ENCODE results near the gene TPM1.

The TPM1 gene

DNA sequence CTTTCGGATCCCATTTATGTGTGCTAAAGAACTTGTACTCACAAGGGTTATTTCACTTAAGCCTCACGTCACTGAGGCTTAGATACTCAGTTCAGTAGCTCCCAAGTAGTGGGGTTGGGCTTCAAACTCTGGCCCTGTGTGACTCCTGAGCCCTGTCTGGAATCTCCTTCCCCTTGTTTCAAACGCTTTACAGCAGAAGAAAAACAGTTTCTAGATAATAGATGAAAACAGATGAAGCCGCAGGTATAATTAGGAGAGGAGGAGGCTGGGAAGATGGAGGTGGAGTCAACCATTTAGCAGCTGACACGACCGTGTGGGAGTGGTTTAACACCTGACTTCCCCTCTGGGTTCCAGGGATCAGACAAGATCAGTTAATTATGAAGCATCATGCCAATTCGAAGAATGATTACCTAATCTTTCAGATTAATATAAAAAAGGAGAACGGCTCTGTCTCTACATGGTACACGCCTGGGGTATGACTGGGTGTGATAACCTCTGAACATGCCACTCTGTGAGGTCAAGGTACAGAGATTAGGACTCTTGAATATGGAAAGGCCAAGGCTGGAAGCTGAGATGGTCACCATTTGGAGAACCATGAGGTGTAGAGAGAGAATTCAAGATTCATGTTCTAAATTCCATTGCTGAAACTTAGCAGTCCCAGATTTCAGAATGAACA, 31.1 kb downstream of the TPM1 start:
- no peak for DNase-seq (ENCODE audit: low read depth in 1 of 2, low spot score in 1 of 2)

DNA sequence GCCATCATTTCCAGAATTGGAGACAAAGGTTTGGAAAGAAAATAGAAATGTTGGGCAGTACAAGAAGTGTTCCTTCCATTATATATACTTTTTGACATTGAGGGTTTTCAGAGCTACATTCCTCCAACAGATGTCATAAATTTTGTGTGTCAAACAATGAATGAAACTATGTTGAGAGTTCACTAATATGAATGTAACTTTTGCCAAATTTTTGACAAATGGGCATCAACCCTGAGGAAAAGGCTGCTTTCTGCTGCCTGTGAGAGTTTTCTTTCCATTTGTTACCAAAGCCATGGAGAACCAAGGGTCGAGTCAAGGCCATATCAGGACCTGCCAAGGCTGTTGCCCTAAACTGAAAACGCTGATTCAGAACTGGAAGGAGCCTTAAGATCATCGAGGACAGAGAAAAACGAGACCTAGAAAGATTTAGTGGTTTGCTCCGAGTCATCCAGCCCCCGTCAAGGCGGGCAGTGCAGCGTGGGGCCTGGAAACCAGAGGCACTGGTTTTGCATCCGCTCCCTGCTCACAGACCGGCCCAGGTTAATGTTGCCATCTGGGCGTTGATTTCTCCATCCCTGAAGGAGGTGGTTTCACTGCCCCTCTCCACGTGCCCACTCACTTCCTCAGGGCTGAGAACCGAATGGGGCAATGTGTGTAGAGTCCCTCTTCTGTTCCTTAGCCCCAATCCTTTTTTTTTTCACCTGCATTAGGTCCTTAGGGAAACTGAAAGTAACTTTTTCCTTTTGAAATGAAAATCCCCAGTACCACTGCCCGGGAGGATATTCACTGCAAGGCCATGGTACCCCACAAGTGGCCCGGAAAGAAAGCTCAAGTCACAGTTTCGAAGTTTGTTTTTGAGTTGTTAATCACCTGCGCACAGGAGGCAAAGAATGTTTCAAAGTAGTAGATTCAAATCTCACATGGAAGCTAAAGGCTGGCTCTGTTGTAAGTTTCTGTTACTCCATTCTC, 32.8 kb downstream of the TPM1 start:
- DNase-seq (ENCODE audit: low read depth in 1 of 2, low spot score in 1 of 2): no peak

DNA sequence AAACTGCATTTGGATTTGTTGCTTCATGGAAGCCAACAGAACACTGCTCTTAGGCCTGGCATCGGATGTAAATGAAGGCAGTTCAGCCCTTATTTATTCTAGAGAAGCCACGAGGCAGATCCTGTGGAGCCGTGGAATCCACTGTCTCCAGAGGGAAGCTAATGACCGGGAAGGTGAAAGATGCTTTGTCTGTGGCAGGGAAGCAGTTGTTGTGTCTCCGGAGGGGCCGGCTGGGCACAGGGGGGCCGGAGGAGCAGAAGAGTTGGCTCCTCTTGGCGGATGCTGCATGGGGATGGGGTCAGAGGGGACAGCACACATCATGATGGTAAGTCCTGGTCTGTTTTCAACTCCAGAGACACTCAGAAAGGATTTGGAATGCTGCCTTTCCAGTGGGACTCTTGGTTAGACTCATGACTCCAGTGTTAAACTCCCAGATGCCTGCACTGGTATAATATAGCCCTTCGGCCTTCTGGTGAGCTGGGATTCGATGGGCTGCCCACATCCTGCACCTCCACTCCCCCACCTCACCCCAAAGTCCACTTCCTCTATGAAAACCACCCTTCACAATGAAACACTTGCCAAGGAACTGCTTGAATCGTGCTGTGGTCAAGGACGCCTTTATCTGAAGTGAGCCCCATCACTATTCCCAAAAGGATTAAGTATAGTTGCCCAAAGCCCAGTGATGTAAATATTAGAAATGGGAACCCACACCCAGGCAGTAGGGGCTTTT, 33.6 kb downstream of the TPM1 start:
- no peak for DNase-seq (ENCODE audit: low read depth in 1 of 2, low spot score in 1 of 2)

GRCh38 chr15:63076714-63077046, 34.1 kb downstream of the TPM1 start:
- no peak for DNase-seq (ENCODE audit: low read depth in 1 of 2, low spot score in 1 of 2)

- no peak for DNase-seq (ENCODE audit: low read depth in 1 of 2, low spot score in 1 of 2)
Measured at GRCh38 chr15:63077952-63078351, 35.4 kb downstream of the TPM1 start.

GRCh38 chr15:63079947-63080626, 37.5 kb downstream of the TPM1 start:
- no peak for DNase-seq (ENCODE audit: low read depth in 1 of 2, low spot score in 1 of 2)

DNA sequence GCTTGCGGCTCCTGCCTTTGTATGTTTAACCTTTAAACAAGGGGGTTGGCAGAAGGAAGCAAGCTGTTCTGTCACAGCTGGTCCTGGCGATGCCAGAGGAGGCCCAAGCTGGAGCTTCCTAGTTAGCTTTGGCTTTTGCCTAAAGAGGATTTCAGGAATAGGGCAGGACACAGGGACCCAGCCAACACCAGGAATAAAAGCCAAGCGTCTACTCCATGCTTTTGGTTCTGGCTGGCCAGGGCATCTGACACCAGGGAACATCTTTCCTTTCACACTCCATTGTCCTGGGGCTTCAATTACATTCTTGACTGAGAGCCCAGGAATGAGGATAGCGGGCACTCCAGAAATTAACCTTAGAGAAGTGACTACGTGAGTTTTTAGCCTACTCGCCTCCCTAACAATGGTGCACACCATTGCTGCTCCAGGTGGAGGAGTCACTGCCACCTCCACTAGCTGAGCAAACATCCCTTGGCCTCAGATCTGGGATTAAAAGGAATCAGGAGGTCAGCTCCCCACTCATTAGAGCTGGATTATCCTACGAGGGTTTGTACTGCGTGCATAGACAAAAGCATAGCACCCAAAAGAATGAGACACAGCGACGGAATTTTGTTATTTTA, 38.2 kb downstream of the TPM1 start:
- DNase-seq (ENCODE audit: low read depth in 1 of 2, low spot score in 1 of 2): no peak

GRCh38 chr15:63082366-63082765, 39.8 kb downstream of the TPM1 start:
- no peak for DNase-seq (ENCODE audit: low read depth in 1 of 2, low spot score in 1 of 2)

- no peak for DNase-seq (ENCODE audit: low read depth in 1 of 2, low spot score in 1 of 2)
Measured at GRCh38 chr15:63083044-63083443, 40.5 kb downstream of the TPM1 start.

- DNase-seq (ENCODE audit: low read depth in 1 of 2, low spot score in 1 of 2): no peak
Measured at GRCh38 chr15:63083541-63083940, 41.0 kb downstream of the TPM1 start.

- DNase-seq (ENCODE audit: low read depth in 1 of 2, low spot score in 1 of 2): no peak
Measured at GRCh38 chr15:63084806-63085205, 42.3 kb downstream of the TPM1 start.

- no peak for DNase-seq (ENCODE audit: low read depth in 1 of 2, low spot score in 1 of 2)
Measured at GRCh38 chr15:63085289-63085688, 42.7 kb downstream of the TPM1 start.

DNA sequence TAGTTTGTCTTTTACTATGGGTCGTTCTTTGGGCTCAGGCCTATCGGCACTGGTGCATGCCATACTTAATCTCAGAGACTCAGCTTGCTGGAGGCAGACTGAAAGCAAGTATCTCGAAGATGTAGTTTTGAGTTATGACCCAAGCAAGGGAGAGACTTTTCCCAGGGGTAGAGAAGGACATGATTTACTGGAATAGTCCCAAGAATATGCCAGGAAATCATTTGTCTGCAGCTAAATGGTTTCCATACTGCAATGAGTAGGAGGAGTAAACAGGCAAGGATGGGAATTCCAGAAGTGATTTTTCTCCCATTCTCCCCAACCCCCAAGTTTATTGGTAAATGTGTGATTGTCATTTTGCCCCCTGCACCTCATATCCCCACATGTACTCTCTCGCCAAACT, 43.7 kb downstream of the TPM1 start:
- no peak for DNase-seq (ENCODE audit: low read depth in 1 of 2, low spot score in 1 of 2)

- no peak for DNase-seq (ENCODE audit: low read depth in 1 of 2, low spot score in 1 of 2)
Measured at GRCh38 chr15:63086947-63087346, 44.4 kb downstream of the TPM1 start.

- DNase-seq (ENCODE audit: low read depth in 1 of 2, low spot score in 1 of 2): no peak
Measured at GRCh38 chr15:63088533-63089245, 46.1 kb downstream of the TPM1 start.

DNA sequence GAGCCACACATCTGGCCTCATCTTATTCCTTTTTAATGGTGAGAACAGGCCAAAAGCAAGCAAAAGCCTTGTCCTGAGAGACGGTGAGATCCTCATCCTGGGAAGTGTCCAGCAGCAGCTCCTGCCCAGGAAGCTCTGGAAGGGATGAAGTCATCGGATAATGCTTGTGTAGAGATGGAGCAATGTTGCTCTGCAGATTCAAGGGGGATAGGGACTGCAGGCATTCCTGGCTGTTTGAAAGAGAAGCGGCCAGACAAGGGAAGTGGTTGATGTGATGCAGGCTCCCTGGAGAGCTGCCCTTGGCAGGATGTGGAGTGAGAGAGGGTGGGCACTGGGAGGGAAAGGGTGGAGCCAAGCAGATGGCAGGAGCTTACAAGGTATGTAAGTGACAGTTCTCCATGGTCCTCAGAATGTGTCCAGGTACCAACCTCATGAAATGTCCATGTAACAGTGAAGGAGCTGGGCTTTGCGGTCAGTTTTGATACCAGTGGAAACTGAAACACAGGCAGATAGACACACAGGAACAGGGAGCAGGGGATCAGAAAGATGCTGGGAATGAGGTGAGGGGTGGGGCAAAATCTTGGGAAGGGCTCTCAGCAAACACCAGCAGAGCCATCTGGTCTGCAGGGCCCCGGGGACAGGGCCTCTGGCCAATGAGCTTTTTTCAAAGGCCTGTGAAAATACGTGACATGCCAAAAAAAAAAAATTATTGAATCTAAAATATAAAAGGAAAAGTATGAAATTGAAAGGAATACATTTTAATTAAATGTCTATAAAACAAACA, 46.9 kb downstream of the TPM1 start:
- no peak for DNase-seq (ENCODE audit: low read depth in 1 of 2, low spot score in 1 of 2)

- DNase-seq (ENCODE audit: low read depth in 1 of 2, low spot score in 1 of 2): no peak
Measured at GRCh38 chr15:63090472-63090871, 47.9 kb downstream of the TPM1 start.

DNA sequence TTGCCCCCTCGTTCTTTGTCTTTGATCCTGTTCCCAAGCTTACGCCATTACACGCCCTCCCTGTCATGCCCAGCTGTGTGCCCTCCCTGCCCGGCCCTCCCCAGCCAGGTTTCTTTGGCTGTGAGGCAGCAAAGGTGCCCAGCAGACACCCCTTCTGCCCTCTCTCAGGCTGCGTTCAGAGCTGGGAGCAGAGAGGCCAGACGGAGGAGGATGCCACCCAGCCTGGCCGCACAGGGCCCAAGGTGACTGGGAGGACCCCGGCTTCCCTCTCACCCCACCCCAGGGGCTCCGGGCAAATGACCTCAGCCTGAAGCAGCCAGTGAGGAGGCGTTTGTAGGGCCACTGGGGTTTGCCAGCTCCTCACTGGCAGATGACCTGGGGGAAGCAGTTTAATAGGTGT, 48.3 kb downstream of the TPM1 start:
- DNase-seq (ENCODE audit: low read depth in 1 of 2, low spot score in 1 of 2): no peak

GRCh38 chr15:63091679-63092446, 49.3 kb downstream of the TPM1 start:
- DNase-seq (ENCODE audit: low read depth in 1 of 2, low spot score in 1 of 2): no peak
